Fibroblast of pulmonary artery (primary cell): ENCODE measurements around the gene FKRP.
"Not testable (repeated sequence)": the region's sequence is repeated elsewhere in the genome, so short reads cannot be mapped to it uniquely, and the experiment has no call there.

Experiments used
- DNase-seq: peaks from one replicate; pipeline ENCODE4 v3.0.0-alpha.2; 2010; ENCODE audit warnings: low read depth
- H3K4me3 ChIP-seq: replicated peaks from 2 replicates; pipeline ENCODE4 v1.5.1; 2011; ENCODE audit warnings: low read depth, mild to moderate bottlenecking, control low read depth, low read length, moderate library complexity
- CTCF ChIP-seq: IDR thresholded peaks from 2 replicates; pipeline ENCODE4 v1.5.1; 2011; ENCODE audit warnings: mild to moderate bottlenecking, control low read depth, low read length, inconsistent platforms; ENCODE audit errors: missing control alignments

FKRP gene

GRCh38 chr19:46798713-46799112 lies 52.9 kb downstream of the FKRP start:
- H3K4me3 ChIP-seq: no peak overlapping the region
- no peak for DNase-seq
- TF ChIP-seq CTCF: no peak

DNA sequence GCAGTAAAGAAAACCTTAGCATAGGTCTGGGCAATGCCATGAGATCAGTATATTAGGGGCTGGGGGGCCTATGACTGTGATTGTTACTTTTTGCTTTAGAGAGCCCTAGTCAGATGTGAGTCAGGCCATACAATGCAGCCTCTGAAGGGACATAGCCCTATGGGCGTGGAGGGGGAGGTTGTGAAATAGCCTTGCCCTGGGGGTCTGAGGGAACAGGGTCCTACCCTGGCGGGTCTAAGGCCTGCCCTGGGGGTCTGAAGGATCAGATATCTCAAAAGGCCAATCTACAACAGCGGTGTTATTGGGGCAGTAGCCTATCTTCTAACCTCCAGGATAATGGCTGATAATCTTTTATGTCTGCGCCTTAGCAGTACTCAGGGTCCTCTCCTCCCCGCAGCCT lies 56.3 kb downstream of the FKRP start:
- no peak for DNase-seq
- no peak for TF ChIP-seq CTCF
- H3K4me3 ChIP-seq: no peak overlapping the region

- DNase-seq: no peak
- no peak overlapping the region for H3K4me3 ChIP-seq
- no peak for TF ChIP-seq CTCF
Observed at GRCh38 chr19:46803555-46803954, 57.7 kb downstream of the FKRP start.

DNA sequence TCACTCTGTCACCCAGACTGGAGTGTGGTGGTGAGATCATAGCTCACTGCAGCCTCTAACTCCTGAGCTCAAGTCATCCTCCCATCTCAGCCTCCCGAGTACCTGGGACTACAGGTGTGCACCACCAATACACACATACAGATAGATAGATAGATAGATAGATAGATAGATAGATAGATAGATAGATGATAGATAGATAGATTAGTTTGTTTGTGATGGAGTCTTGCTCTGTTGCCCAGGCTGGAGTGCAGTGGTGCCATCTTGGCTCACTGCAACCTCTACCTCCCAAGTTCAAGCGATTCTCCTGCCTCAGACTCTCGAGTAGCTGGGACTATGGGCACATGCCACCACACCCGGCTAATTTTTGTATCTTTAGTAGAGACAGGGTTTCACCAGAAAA lies 58.6 kb downstream of the FKRP start:
- not testable (repeated sequence) for DNase-seq, H3K4me3 ChIP-seq

GRCh38 chr19:46806656-46807055 lies 60.8 kb downstream of the FKRP start:
- no peak overlapping the region for H3K4me3 ChIP-seq
- no peak for TF ChIP-seq CTCF
- no peak for DNase-seq
